Smooth muscle cell (in vitro differentiated cells): Measurements from ENCODE around the gene KATNAL1. TPM values are rescaled to one million over a fixed set of nuclear protein-coding genes. Genes with fewer than 3 reads are reported as not detected.

Experiments
- DNase-seq: peaks from one replicate; lab custom pipeline; 2025; ENCODE audit not compliant: unreplicated experiment; lab: John Stamatoyannopoulos, UW
- H2AFZ ChIP-seq: fragments of 200-600 bp; sonication (generic); 2 replicates; pipeline ENCODE4 v1.6.0; 2016; ENCODE audit warnings: antibody characterized with exemption, low read depth, mild to moderate bottlenecking
- H3F3A ChIP-seq: fragments of 200-600 bp; sonication (generic); 2 replicates; pipeline ENCODE4 v1.6.0; 2017; ENCODE audit warnings: antibody characterized with exemption, low read depth
- H3K27ac ChIP-seq: fragments of 200-600 bp; sonication (generic); 2 replicates; pipeline ENCODE4 v1.5.1; 2016; ENCODE audit warnings: low read depth, mild to moderate bottlenecking
- H3K27me3 ChIP-seq: fragments of 200-600 bp; sonication (generic); 2 replicates; pipeline ENCODE4 v1.6.1; 2016; ENCODE audit warnings: low read depth, mild to moderate bottlenecking
- H3K36me3 ChIP-seq: fragments of 200-600 bp; sonication (generic); 2 replicates; pipeline ENCODE4 v1.5.1; 2016; ENCODE audit warnings: low read depth
- H3K4me1 ChIP-seq: fragments of 200-600 bp; sonication (generic); 2 replicates; pipeline ENCODE4 v1.5.1; 2016; ENCODE audit warnings: low read depth
- H3K4me2 ChIP-seq: fragments of 200-600 bp; sonication (generic); 2 replicates; pipeline ENCODE4 v1.6.0; 2016; ENCODE audit warnings: mild to moderate bottlenecking
- H3K4me3 ChIP-seq: fragments of 200-600 bp; sonication (generic); 2 replicates; pipeline ENCODE4 v1.5.1; 2016; ENCODE audit warnings: mild to moderate bottlenecking
- H3K79me2 ChIP-seq: fragments of 200-600 bp; sonication (generic); 2 replicates; pipeline ENCODE4 v1.6.0; 2016; ENCODE audit warnings: low read depth, mild to moderate bottlenecking
- H3K9ac ChIP-seq: fragments of 200-600 bp; sonication (generic); 2 replicates; pipeline ENCODE4 v1.6.0; 2016; ENCODE audit warnings: low read depth
- H3K9me3 ChIP-seq: fragments of 200-600 bp; sonication (generic); replicated peaks from 2 replicates; pipeline ENCODE4 v1.5.1; 2016; ENCODE audit warnings: low read depth
- H4K20me1 ChIP-seq: fragments of 200-600 bp; sonication (generic); 2 replicates; pipeline ENCODE4 v1.6.0; 2016; ENCODE audit warnings: low read depth
- WGBS: methylation state at CpG from one replicate; pipeline ENCODE4 v1.1.7; 2016; ENCODE audit warnings: low lambda C conversion rate; 5-methylcytosine and 5-hydroxymethylcytosine counted together
- polyA plus RNA-seq: library from polyadenylated mRNA; unstranded; fragments of >200 nt; fragmentation: Nextera tagmentation; extraction: Ambion mirVana; gene quantifications from 2 replicates; pipeline ENCODE4 v1.2.1, GENCODE V29; 2016
- total RNA-seq: library from RNA; depleted of rRNA; stranded (reverse); fragments of >200 nt; gene quantifications from 2 replicates; pipeline ENCODE4 v1.2.3, GENCODE V29; 2014
- TF ChIP-seq, protein P1 (sequence below): fragments of 200-600 bp; sonication (generic); IDR thresholded peaks from 2 replicates; pipeline ENCODE4 v1.5.1; 2017; ENCODE audit warnings: borderline replicate concordance, mild to moderate bottlenecking, antibody characterized with exemption; ENCODE audit not compliant: insufficient read depth, poor library complexity, severe bottlenecking

Gene KATNAL1
- total and polyA plus RNA-seq, 2 experiments from 2014 or later = 12.4 to 35.1 TPM

GRCh38 chr13:30222254-30222653 lies 85.1 kb downstream of the KATNAL1 start:
- Histone ChIP-seq H2AFZ (no peak overlapping the region), H3K27me3 (no peaks in the 10 kb centered on the region), H3K9me3 (no peaks in the 10 kb centered on the region), H3K36me3 (peaks cover 37% of the 10 kb centered on the region), H3F3A (no peaks in the 10 kb centered on the region), H3K9ac (no peak overlapping the region), H4K20me1 (no peaks in the 10 kb centered on the region), H3K4me1 (no peaks in the 10 kb centered on the region), H3K4me3 (no peak overlapping the region), H3K79me2 (peaks cover 10% of the 10 kb centered on the region), H3K4me2 (no peak overlapping the region), H3K27ac (no peak overlapping the region)
- TF ChIP-seq, protein P1, sequence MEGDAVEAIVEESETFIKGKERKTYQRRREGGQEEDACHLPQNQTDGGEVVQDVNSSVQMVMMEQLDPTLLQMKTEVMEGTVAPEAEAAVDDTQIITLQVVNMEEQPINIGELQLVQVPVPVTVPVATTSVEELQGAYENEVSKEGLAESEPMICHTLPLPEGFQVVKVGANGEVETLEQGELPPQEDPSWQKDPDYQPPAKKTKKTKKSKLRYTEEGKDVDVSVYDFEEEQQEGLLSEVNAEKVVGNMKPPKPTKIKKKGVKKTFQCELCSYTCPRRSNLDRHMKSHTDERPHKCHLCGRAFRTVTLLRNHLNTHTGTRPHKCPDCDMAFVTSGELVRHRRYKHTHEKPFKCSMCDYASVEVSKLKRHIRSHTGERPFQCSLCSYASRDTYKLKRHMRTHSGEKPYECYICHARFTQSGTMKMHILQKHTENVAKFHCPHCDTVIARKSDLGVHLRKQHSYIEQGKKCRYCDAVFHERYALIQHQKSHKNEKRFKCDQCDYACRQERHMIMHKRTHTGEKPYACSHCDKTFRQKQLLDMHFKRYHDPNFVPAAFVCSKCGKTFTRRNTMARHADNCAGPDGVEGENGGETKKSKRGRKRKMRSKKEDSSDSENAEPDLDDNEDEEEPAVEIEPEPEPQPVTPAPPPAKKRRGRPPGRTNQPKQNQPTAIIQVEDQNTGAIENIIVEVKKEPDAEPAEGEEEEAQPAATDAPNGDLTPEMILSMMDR = no peak
- DNase-seq = no peak
- 93% methylated on average over 3 of the region's 3 CpGs for WGBS

DNA sequence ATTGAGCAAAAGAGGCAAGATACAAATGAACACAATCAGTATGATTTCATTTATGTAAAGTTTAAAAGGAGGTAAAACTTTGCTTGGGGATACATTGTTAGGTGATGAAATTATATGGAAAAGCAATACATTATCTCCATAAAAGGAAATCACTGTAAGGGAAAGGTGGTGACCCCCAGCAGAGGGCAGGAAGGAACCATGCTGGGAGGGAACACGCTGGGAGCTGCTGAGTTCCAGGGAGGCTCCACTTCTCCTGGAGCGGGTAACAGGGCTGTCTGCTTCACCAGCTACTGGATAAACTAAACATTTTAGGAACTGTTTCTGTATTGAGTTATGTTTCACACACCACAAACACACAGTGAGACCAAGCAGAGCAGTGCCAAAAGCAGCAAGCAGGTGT lies 91.2 kb downstream of the KATNAL1 start:
- Histone ChIP-seq H3F3A (no peaks in the 10 kb centered on the region), H3K27me3 (no peaks in the 10 kb centered on the region), H3K4me1 (no peaks in the 10 kb centered on the region), H3K4me2 (no peak overlapping the region), H3K27ac (no peak overlapping the region), H3K4me3 (no peak overlapping the region), H3K9me3 (no peaks in the 10 kb centered on the region), H3K9ac (no peak overlapping the region), H3K36me3 (no peaks in the 10 kb centered on the region), H2AFZ (no peak overlapping the region), H3K79me2 (peaks cover 5% of the 10 kb centered on the region), H4K20me1 (peaks cover 7% of the 10 kb centered on the region)
- no peak for DNase-seq
- TF ChIP-seq, protein P1 = no peak
- 66% methylated on average over 2 of the region's 2 CpGs for WGBS

GRCh38 chr13:30212256-30212655 lies 95.1 kb downstream of the KATNAL1 start:
- no peak for DNase-seq
- H3K9ac ChIP-seq = no peak overlapping the region
- no peak overlapping the region for H3K27ac ChIP-seq
- peaks cover 7% of the 10 kb centered on the region for H4K20me1 ChIP-seq
- H3K4me1 ChIP-seq = no peaks in the 10 kb centered on the region
- no peak overlapping the region for H3K4me2 ChIP-seq
- H3F3A ChIP-seq = no peaks in the 10 kb centered on the region
- H3K9me3 ChIP-seq = no peaks in the 10 kb centered on the region
- peaks cover 9% of the 10 kb centered on the region for H3K36me3 ChIP-seq
- H2AFZ ChIP-seq = no peak overlapping the region
- H3K27me3 ChIP-seq = no peaks in the 10 kb centered on the region
- H3K79me2 ChIP-seq = peaks cover 5% of the 10 kb centered on the region
- TF ChIP-seq, protein P1 = no peak
- no peak overlapping the region for H3K4me3 ChIP-seq
- 94% methylated on average over 7 of the region's 7 CpGs for WGBS

GRCh38 chr13:30211745-30212144 lies 95.6 kb downstream of the KATNAL1 start:
- no peak overlapping the region for H3K27ac ChIP-seq
- WGBS = 90% methylated on average over 3 of the region's 3 CpGs
- peaks cover 9% of the 10 kb centered on the region for H3K36me3 ChIP-seq
- no peaks in the 10 kb centered on the region for H3K4me1 ChIP-seq
- TF ChIP-seq, protein P1 = no peak
- no peak overlapping the region for H3K9ac ChIP-seq
- H3K27me3 ChIP-seq = no peaks in the 10 kb centered on the region
- H2AFZ ChIP-seq = no peak overlapping the region
- no peaks in the 10 kb centered on the region for H3F3A ChIP-seq
- H3K9me3 ChIP-seq = no peaks in the 10 kb centered on the region
- peaks cover 7% of the 10 kb centered on the region for H4K20me1 ChIP-seq
- peaks cover 5% of the 10 kb centered on the region for H3K79me2 ChIP-seq
- DNase-seq = no peak
- no peak overlapping the region for H3K4me3 ChIP-seq
- no peak overlapping the region for H3K4me2 ChIP-seq
